Raji (cell line): ENCODE measurements around the gene MAP2K5.

ENCODE experiments used
- POLR2A ChIP-seq: IDR thresholded peaks from 2 replicates; pipeline ENCODE4 v1.6.1; 2011; ENCODE audit warnings: low read depth, low read length, control low read depth; ENCODE audit not compliant: insufficient read depth

MAP2K5 gene

DNA sequence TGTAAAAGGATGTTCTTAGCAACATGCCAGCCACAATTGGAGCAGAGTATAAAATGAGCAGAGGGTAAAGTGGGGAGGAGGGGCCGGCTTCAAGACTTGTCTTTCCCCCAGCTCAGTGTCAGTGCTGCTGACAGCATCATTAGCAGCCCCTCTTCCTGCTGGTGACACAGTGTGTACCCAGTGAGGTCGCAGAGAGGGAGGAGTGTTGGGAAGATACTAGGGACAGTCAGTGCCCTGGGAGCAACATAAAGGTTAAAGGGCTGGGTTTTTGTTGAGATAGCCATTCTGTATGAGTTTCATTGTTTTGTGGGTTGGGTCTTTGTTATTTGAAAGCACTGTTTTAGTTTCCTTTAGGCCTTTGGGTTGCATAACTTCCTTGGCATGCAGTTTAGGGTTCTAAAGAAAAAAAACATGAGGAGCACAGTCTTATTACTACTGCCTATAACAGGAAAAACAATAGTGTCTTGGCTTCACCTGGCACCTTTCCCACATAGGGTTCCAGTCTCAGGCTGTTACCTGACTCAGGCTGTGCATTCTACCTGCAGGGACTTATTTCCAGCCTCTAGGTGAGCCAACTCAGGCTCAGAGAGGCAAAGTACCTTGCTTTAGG, 188.7 kb downstream of the MAP2K5 start:
- TF ChIP-seq POLR2A, result no peak

DNA sequence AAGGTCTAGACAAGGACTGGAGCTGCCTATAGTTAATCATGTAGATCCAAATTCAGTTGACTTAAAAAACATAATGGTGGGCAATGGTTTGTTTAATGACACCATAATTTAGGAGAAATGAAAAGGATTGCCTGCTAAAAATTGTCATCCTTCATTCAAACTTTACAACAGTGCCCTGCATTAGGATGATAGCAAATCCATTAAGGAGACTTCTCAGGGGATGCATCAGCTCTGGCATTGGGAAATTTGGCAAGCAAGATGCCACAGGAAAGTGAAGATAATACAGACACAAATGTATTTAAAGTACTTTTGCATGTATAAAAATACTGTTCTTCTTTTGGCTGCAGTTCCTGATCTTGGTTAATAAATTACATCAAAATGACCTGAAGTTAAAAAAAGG, 189.7 kb downstream of the MAP2K5 start:
- TF ChIP-seq POLR2A, result no peak

DNA sequence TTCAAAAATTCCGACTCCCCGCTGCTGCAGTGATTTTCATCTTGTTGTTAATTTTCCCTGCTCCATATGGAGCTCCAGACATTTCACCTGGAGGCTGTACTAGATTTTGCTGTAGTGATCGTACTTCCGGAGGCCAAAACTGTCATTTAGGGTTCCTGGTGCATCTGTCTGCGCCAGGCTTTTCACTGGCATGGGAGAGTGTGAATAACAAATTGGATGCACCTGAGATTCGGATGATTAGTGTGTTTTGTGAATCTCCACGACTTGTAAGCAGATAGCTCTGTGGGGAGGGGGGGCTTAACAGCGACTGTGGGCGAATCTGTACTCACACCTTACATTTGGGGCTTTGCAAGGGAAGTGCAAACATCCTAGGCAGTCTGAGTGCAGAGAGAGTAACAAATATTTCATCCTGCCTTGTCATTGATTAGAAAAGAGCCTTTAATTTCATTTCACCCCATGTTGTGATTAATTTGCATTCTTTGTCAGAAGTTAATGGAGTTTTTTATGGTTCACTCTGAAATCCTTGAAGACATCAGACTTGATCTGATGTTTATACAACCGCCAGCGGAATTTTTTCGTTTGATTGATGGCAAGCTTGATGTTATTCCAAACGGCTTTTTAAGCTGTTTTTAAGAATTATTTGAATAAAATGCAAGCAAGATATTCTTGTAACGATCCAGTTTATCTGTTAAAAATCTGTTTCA, 190.3 kb downstream of the MAP2K5 start:
- no peak for TF ChIP-seq POLR2A

DNA sequence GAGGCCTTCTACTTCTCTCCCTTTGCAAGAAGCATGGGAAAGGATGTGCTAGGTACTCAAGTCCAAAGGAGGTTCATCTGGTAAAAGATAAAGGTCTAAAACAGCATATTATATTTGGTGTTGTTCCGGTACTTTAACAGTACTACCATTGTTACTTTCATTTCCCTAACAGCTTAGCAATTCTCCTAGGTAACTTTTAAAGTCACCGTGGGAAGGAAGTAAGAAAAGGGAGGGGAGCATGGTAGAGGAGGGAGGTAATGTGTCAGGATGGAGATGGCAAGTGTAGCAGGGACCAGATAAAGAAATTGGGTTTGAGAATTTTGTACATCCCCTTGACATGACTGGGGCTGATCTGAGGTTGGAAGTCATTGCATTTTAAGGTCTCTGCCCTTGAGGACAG, 193.4 kb downstream of the MAP2K5 start:
- TF ChIP-seq POLR2A, result no peak

DNA sequence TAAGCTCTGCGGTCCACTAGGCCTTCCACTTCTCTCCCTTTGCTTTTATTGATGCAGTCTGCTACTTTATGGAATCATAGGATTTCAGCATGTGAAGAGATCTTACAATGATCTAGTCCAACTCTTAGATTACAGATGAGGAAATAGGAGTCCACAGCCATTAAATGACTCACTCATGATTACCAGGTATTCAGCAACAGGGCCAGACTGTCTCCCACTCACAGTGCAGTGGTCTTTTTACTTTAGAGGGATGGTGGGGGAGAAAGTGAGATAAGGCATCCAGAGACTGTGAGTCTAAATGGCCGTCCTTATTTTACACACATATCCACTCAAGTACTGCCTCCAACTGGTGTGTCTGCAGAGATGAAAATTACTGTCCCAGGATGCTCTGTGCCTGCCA, 194.3 kb downstream of the MAP2K5 start:
- no peak for TF ChIP-seq POLR2A

DNA sequence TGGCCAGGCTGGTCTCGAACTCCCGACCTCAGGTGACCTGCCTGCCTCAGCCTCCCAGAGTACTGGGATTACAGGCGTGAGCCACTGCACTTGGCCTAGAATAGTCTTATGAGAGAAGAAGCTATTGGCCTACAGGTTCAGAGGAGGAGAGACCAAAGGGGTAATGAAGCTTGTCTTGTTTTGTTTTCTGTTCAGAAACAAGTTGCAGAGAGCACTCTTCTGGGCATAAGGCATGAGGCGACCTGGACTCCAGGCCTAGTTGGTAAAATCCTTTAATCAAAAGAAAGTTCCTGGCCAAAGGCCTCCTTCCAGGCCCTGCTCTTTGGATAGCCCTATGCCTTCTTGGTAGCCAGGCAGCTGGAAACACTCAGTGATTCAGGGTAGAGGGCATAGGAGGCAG, 195.6 kb downstream of the MAP2K5 start:
- TF ChIP-seq POLR2A, result no peak

DNA sequence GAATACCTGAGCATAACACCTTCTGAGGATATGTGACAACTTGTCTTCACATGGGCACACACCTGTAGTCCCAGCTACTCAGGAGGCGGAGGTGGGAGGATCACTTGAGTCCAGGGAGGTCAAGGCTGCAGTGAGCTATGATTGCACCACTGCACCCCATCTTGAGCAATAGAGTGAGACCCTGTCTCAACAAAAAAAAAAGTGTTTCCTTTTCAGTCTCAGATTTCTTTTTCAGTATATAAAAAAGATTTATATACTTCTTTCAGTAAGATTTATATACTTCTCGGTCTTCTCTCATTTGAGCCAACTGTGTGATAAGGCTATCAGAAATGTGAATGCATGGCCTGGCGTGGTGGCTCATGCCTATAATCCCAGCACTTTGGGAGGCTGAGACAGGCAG, 197.9 kb downstream of the MAP2K5 start:
- TF ChIP-seq POLR2A, result no peak

DNA sequence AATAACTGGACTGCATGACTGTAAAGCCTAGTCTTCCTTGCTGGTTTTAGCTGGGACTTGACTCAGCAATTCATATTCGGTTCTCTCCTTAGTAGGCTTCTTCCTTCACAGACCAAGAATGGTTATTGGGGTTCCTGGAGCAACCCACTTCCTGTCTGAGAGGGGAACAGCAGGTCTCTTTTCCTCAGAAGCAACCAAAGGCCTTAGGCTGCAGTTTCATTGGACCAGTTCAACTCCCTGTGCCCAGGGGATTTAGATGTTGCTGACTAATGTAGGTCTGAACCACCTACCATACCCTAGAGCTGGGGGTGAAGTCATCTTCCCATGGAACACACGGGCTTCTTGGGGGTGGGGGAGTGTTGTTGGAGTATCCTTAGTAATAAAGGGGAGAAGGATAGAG, 198.8 kb downstream of the MAP2K5 start:
- no peak for TF ChIP-seq POLR2A

DNA sequence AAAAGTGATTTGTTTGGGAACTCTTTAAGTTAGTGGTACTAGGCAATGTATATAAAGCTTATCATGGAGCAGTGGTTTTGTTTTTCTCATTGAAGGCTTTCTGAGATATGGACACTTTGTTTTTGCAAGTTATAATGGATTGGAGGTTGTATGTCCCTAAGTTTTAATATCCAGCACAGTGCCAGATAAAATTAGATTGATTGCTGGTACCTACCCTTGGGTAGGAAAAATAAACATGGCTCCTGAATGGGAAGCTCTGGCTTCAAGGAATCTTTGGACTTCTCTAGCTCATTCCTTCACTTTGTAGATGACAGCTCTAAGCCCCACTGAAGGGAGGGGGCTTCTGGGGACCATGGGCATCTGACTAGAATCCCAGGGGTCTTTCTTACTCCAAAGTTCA, 201.1 kb downstream of the MAP2K5 start:
- TF ChIP-seq POLR2A, result no peak

DNA sequence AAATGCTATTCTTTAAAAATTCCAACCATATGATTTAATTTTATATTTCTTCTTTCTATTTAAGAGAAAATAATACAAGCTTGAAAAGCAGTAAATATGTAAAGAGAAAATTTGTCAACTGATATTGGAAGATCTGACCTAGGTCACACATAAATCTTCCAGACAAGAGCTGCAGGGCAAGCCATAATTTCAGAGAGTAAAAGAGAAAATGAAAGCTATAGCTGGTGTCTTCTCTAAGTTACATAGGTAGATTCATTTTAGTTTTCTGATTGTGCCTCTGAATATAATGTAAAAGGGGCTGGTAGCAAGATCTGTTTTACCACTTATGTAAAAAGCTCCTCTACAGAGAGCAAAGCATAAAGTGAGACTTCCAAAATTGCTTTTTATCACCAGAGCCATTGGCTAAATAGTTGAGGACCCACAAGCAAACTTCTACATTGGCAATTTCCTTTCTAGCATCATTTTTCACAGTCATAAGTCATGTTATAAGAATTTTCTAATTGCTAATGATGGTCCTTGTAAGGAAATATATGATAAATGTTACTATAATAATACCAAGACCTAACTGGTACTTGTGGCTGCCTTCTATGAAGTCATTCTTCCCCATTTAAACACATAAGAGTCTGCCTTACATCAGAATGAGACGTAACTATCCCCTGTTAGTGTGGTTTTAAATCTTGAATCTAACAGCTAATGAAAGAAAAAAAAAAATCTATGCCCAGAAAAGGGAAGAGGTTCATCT, 202.0 kb downstream of the MAP2K5 start:
- no peak for TF ChIP-seq POLR2A

DNA sequence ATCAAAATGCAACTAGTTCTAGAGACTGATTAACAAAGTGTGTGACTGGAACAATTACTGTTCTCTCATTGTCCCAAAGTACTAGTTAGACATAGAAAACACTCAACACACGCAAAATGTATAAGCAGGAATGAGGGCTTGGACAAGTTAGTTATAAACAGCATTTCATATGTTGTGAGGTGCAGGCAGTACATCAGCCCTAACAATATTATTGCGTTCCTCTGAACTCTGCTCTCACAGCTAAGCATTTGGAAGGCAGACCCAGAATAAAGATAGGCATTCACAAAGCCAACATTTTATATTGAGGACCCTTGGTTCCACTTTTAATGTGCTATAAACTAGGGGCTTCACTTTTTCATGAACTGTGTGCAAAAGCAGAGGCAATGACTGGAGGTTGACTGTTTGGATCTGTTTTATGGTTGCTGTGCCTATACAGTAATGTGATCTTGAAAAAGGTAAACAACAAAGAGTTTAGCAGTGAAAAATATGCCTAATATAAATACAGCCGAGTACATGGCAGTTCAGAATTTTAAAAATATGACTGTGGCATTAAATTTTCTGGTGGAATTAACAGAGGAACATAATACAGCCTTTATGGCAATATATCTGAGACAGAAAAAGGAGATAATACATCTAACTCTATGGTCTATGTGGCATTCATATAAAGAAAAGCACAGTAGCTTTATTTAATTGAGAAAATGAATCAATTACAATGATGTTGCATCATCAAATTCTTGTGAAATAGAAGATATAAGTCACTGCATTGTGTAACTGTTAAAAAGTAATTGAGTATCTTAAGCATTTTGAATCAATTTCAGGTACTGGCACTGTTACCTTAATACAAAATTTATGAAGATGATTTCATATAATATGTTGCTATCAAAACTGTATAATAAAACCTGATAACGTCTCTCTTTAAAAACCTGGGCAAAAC, 202.8 kb downstream of the MAP2K5 start:
- TF ChIP-seq POLR2A, result no peak

DNA sequence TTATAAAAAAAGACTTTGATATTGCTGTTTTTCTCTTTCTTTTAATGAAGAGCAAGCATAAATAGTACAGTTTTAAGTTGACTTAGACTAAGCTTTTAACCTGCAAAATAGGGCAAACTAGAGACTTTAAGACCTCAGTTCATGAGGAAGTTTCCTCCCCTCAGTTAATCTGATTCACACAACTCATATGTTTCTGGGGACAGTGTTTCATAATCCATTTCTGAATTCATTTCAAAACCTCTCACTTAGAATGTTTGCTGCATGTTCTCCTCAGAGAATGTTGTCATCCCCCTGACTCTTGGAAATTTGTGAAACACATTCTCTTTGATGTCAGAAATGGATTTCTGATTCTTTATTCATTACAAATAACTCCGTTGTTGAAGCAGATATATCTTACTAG, 203.5 kb downstream of the MAP2K5 start:
- no peak for TF ChIP-seq POLR2A

DNA sequence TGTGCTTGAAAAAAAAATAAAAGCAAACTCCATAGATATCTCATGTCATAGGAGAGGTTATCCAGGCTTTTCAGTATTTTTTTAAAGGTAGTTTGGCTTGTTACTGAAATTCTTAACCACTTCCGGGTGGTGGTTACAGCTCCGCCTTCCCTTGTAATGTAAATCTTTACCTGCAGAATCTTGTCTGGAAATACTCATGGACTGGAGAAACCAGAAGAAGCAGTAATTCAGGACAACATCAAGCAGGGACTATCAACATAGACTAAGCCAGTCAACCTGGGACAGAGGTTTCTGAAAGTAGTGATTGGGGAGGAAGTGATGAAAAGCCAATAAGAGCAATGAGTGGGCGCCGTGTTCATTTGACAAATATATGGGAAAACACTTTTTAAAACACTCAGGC, 203.9 kb downstream of the MAP2K5 start:
- no peak for TF ChIP-seq POLR2A

DNA sequence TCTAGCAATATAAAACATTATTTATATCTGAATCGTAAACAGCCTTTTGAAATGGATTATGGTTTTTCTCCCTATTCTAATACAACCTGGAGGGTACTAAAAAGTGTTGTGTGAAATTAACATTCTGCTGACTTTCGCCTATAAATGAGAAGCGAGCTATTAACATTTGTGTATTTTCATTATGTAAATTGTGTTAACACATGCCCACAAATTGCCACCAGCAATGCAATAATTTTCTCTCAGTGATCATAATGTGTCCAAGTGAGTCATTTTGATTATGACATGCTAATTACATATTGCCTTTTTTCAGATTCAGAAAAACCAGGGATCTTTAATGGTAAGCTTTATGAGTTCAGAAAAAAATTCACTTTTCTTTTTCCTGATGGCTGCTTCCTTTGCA, 205.4 kb downstream of the MAP2K5 start:
- TF ChIP-seq POLR2A, result no peak

DNA sequence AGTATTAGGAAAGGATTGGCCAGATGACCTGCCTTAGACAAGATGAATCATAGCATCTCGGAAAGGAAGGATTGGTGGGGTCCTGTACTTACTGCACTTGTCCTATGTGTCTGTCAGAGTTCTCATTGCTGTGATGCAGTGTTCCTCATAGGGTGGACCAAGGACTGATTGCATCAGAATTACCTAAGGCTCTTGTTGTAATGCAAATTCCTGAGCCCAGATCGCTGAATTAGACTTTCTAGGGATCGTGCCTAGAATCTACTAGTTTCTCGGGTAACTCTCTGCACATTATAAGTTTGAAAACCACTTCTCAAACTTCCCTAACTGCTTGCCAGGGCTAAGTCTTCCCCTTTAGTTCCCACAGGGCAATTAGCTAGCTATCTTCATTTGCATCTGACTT, 207.9 kb downstream of the MAP2K5 start:
- no peak for TF ChIP-seq POLR2A
